22Rv1 (cell line): ENCODE results near the gene HRH3.

ENCODE experiments used
- CTCF ChIP-seq: fragments of 450-650 bp; IDR thresholded peaks from 2 replicates; pipeline ENCODE4 v1.5.1; 2017; ENCODE audit warnings: mild to moderate bottlenecking
- ZFX ChIP-seq: fragments of 450-650 bp; IDR thresholded peaks from 2 replicates; pipeline ENCODE4 v1.6.1; 2017; ENCODE audit warnings: antibody characterized with exemption, borderline replicate concordance

- TF ChIP-seq CTCF (no peak), ZFX (no peak)
Observed at GRCh38 chr20:62246431-62246830, 26.4 kb upstream of the HRH3 start.
